H4 (cell line): Measurements from ENCODE around the gene MPP3. TPM values are rescaled to one million over a fixed set of nuclear protein-coding genes. Genes with fewer than 3 reads are reported as not detected.
A peak's percentile ranks its signal among the peaks of the same experiment; 100 is the strongest.

Source experiments
- DNase-seq: peaks from one replicate; pipeline ENCODE4 v3.0.0-alpha.2; 2015; ENCODE audit warnings: low spot score
- total RNA-seq: library from RNA; depleted of rRNA; stranded (reverse); fragments of >200 nt; shearing (Covaris generic); gene quantifications from 2 replicates; pipeline ENCODE4 v1.2.3, GENCODE V29; 2014

Gene MPP3
- total RNA-seq, 1 experiment from 2014 or later = 4.0 TPM

DNA sequence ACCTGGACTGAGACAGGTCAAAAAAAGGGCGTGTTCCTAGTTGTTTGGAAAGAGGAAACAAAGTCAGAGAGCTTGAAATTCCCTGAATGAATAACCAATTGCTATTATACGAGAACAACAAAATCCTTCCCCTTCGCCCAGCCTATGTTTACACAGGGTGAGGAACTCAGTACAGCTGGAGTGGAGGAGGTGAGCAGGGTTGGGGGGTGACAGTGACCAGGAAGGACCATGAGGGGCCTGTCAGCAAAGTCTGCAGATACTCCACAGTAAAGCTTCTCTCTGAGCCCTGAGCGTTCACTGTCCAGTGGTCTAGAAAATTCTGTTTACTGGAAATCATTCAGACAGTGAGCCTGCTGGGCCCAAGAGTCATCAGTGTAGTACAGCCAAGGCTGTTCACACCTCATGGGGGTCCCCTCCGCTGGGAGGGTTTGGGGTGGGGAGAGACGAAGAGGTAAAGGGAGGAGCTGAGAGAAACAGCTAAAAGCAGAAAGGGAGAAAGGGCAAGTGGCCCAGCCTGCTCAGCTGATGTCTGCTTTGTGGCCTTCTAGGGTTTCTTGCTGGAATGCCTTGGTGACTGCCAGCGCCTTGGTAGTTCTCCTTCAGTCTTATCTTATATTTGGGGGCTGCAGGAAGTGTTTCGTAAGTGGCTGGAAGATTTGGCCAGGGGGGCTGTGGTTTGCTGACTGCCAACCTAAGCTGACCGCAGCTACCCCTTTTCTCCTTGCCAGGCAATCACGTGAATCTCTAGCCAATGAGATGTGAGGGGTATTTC is 59.9 kb downstream of the MPP3 start:
- DNase-seq = no peak

DNA sequence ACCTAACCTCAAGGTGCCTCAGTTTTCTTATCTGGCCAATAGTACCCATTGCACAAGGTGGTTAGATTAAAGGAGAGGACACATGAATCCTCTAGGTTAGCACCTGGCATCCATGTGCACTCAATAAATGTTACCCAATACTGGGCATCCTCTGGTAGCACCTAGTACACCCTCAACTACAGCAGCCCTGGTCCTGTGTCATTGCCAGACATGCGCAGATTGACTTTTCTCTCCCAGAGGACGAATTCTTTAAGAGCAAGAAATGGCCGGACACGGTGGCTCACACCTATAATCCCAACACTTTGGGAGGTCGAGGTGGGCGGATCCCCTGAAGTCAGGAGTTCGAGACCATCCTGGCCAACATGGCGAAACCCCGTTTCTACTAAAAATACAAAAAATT is 61.5 kb downstream of the MPP3 start:
- no peak for DNase-seq

DNA sequence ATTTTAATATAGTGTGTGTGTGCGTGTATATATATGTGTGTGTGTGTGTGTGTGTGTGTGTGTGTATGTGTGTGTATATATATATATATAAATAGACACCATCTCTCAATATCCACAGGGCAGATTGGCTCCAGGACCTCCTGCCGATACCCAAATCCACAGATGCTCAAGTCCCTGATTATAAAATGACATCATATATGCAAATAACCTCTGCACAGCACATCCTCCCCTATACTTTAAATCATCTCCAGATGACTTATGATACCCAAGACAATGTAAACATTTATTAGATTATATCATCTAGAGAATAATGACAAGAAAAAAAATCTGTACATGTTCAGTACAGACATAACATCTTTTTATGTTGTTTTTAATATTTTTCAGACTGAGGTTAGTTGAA is 62.0 kb downstream of the MPP3 start:
- no peak for DNase-seq

DNA sequence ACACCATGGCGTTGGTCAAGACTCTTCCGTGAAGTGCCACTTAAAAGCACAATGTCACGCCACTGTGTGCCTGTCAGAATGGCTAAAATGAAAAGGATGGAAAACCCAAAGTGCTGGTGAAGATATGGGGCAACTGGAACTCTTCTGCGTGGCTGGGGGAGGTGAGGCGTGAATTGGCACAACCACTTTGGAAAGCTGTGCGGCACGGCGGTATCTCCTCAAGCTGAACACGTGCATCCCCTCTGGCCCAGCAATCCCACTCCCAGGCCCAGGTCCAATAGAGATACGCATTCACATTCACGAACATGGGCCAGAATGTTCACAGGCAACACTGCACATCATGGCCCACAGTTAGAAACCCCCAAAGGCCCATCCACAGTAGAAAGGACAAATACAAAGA is 63.1 kb downstream of the MPP3 start:
- DNase-seq = no peak

DNA sequence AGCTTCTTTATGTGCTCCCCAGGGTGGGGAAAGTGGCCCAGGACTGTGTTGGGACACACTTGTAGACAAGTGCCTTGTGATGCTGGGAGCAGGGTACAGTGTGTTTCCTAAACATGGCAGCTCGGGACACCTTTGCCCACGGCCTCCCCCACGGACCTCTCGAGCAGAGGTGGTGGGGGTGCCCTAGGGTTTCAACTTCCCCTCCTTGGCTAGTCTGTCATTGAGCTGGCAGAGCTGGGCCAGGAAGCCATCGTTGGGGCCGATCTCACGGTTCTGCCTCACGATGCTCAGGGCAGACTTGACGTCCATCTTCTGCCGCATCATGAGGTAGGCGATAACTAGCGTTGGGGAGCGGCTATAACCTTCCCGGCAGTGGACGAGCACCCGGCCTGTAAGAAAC is 63.5 kb downstream of the MPP3 start:
- DNase-seq = no peak

DNA sequence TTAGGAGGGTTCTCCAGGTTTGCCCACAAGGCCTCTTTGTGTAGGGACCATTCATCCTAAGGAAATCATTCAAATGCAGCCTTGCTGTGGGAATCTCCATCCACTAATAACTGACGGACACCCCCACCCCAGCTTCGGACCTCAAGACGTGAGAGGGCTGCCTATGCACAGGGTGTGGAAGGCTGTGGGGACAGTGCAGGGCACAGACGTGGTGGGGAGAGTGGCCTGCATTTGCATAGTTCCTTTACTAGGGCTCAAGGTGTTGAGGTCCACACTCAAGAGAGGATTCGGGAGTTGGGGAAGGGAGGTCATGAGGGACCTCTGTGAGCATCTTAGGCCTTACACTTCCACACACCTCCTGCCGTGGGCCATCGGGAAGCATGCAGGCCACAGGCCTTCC is 64.0 kb downstream of the MPP3 start:
- DNase-seq = no peak

DNA sequence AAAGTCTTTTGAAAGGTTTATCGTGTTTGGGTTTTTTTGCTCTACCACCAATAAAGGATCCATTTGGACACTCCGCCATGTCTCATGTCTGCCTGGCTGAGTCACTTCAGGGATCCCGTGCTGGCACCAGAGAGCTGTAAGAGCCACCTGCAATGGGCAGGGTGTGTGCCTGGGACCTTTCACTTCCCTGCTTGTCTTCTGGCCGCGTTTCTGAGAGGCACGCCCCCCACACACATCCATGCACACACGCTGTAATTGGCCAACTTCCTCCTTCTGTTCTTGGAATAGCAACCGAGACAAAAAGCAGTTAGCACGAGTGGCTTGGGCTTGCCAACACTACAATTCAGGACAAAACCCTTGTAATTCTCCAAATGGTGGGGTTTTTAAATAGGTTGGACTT is 64.6 kb downstream of the MPP3 start:
- no peak for DNase-seq

DNA sequence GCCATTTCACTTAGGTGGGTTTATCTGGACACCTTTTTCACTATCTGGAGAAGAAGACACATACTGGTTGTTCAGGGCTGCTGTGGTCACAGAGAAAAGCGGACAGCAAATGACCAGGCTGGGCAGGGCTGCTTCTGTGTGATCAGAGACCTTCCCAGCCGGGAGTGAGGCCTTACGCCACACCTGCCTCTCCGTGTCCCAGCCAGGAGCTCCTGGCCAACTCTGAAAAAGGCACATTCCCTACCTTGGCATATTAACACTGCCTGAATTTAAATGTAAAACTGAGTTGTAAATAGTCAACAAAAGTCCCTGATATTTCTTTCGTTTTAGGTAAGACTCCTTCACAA is 65.3 kb downstream of the MPP3 start:
- no peak for DNase-seq

DNA sequence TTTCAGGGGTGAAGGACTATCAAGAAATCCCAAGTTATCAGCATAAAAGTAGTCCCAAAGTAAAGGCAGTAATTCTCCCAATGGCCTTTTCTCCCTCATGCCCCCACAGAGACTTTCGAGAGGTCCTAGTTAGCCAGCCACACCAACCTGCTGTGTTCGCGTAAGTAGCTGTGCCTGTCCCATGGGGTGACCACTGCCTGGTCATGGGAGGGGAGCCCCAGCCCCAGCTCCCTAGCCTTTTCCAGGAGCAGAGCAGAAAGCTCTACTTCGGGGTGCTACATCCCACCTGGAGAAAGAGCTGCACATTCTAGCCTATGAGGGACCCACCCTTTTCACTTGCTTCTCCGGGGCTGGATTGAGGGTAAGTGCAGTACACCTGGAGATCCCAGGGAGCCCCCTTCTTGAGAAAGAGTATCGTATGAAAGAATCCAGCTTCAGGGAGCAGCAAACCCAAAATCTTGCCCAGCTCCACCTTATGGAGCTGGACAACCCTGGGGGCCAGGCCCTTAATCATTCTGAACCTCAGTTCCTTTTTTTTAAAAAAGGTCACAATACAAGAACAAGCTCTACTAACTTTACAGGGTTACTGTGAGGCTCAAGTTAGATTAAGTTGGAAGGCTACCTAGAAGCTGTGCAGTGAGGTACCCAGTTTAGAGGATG is 65.8 kb downstream of the MPP3 start:
- DNase-seq = no peak

DNA sequence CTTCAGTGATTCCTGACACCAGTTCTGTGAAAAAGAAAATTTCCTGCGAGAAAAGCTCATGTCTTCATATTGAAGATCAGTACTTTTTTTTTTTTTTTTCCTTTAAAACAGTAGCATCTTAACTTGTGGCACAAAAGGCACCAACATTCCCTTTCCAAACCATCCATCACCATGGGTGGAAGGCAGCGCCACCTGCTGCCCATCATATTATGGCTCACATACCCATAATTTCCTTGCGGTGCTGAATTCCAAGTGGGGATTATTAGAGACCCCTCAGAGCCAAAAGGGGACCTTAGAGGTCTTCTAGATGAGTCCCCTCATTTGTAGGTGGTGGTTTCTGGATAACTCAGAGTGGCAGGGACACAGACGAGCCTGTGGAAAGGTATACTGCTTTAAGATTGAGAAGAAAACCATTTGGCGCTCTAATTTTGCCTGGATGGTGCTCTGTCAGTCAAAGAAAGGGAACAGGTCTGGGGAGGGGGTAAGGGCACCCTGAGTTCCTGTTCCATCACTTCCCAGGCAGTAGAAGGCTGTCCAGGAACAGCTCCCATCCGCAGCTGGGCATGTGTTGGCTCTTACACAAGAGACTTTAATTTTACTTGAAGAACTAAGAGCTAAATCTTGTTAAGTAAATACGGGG is 66.4 kb downstream of the MPP3 start:
- DNase-seq = peak; percentile 58

DNA sequence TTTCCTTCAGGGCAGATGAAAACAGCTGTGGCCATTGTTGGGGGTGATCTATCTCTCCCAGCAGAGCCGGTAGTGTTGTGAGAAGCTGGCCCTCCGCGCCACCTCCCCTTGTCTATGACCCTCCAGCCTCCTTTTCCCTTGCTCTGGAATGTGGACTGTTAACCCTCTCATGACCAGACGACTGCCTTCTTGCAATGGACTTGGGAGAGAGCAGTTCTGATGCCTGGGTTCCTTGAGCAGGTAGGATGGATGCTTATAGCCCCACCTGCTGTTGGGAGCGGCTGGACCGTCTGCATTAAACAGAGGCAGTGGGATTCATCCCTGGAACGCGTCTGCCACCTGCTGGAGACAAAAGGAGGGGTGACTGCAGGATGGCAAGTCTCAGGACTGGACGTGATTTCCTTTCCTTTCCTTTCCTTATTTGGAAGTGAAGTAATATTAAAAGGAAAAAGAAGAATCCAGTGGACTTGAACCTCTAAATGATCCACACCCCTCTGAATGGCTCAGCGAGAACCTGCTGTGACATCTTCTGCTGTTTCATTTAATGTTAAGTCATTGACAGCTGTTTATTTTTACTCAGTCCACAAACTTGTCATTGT is 72.6 kb downstream of the MPP3 start:
- DNase-seq = peak; percentile 91

DNA sequence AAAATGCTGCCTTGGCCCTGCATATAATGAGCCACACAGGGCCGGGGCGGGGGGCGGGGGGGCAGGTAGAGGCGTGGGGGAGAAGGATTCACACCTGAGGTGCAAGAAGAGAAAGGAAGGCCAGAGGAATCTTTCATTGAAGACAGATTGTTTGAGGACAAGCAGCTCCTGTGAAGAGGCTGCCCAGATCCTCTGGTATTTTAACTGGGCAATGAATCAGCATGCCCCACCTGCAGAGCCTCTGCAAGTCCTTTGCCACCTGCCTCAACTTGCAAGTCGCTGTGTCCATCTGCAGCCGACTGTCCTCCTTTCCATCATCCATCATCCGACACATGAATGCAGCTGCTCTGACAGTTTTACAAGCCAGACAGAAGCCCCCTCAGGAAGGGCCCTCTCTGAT is 73.1 kb downstream of the MPP3 start:
- no peak for DNase-seq

DNA sequence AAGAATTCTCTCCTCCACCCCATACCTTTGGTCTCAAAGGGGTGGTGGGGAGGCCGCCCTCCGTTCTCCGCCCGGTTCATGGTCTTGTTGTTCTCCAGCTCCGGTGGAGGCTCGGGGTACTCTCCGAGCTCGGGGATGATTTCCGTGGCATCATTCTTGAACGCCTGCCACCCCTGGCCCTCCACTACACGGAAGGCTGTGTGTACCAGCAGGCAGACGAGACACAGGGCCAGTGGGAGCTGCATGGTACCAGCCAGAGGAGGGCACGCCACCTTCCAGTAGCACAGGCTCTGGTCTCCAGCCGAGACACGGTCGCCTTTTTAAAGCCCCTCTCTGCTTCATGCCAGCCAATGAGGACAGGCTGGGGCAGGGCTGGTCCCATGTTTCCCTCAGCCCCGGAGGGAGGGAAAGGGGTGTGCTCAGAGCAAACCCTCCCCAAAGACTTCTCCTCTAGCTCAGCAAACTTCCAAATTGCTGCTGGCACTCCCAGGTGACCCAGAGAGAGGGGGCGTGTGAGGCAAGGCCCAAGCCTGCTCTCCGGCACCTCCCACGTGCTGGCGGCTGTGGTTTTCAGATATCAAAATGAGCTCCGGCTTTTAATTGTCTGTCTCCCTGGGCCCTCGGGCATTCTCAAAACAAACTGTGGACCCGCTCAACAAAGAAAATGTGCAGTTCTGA is 74.3 kb downstream of the MPP3 start, which contains the start of gene SOST:
Gene SOST, minus strand, starts transcription at position 295 of the 678 bp plus-strand sequence. Its CDS starts 50 bp downstream, at position 245.
- peak; percentile 43 for DNase-seq

DNA sequence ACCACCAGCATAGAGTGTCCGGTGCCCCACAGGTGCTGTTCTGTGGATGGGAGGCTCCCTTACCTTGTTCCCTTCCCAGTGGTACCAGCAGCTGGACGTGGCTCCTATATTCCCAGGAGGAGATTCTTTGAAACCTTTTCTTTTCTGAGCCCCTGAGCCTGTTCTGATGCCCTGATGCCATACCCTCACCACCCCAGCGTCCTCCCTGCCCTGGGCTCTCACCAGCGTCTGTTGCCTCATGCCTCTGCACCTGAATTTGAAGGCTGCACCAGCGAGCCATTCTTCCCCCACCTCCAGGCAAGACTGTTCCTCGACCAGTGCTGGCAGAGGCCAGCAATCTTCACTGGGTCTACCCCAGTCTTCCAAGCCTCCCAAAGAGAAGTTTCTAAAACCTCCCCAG is 74.9 kb downstream of the MPP3 start:
- DNase-seq = no peak

DNA sequence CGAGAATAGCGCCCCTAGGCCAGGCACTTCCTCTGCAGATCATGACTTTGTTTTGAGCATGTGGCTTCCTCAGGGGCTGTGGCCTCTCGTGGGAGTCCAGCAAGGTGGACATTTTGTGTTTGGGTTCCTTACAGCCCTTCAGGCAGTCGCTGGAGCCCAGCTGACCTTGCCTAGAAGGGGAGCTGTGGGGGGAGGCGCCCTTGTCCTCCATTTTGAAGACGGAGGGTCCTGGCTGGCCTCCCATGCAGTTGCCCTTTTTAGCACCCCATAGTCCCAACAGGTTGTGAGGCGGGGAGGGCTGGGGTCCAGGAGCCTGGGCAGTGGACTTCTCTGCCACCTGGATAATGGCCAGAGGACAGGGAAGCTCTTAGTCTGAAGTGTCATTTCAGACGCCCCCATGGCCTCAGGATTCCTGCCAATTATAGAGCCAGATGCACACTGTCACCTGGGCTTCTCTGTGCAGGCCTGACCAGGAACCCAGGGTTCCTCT is 75.7 kb downstream of the MPP3 start:
- no peak for DNase-seq

DNA sequence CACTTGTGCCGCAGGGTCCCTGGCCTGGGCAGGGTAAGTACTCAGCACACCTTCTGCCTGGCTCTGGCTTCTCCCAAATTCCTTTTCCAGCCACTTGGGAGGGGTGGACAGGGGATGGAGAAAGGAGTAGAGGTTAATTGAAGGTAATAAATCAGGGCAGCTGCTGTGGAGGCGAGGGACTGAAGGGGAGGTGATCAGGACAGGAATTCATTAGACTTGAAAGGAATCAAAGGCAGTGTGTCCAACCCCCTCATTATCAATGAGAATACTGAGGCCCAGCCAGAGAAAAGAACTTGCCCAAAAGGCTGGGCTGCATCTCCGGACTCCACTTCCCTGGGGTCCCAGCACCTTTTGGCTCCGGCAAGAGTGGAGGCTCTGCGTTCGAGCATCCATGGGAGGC is 76.7 kb downstream of the MPP3 start:
- no peak for DNase-seq

DNA sequence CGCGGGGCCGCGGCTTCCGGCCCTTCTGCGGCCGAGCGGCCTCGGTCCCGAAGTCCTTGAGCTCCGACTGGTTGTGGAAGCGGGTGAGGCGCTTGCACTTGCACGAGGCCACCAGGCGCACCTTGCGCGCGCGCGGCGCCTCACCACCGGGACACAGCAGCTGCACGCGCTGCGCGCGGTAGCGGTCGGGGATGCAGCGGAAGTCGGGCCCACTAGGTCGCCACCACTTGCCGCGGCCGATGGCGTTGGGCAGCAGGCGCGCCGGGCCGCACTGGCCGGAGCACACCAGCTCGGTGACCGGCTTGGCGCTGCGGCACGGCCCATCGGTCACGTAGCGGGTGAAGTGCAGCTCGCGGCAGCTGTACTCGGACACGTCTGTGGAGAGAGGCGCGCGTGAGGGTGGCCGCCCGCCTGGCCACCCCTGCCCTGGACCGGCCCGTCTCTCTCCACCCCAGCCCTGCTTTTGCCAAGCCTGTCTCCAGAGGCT is 77.5 kb downstream of the MPP3 start:
- no peak for DNase-seq

DNA sequence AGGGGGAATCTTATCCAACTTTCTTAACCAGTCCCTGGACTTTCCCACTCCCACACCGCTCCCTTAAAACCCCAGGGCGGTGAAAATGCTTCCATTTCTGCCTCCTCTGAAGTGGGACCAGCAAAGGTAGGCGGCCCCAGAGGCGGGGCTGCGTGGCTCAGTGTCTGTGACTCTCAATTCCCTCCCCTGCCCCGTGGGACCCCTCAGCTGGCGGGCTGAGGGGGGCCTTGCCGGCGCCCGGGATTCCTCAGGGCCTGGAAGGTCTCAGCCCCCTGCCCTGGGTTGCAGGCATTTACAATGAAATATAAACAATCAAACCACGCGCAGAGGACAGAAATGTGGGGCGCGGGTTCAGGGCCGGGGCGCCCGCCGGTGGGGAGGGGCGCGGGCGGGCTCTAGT is 78.0 kb downstream of the MPP3 start:
- no peak for DNase-seq

DNA sequence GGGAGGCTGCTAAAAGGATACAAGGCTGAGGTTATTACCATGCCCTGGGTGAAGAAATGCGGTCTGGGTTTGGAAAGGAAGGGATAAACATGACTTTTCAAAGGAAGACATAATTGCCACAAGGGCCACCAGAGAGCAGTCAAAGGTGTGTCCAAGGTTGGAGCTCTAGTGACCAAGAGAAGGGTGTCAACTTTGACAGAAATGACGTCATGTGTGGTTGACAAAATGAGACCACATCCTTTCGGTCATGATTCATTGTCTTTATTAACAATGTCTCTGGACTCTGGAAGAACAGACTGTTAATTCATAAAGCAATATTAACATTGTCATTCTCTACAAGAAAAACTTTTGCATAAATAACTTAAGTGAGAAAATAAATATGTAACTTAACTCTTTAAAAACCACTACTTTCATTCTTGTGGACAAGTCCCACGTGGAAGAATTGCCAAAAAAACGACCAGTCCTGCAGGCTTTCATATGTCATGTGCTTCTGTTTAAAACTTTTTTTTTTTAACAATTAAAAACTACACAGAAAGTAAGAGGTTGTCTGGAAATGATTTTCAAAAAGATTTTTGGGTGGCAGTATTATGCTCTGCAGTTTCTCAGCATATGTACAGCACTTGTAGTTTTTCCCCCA is 79.3 kb downstream of the MPP3 start:
- DNase-seq = peak; percentile 87
